Mucosa of descending colon (tissue), 3 donors: ENCODE data around the gene PMIS2. TPM values are rescaled to one million over a fixed set of nuclear protein-coding genes. Genes with fewer than 3 reads are reported as not detected.

ENCODE experiments used
- ATAC-seq: fragments of 200-7000 bp; cut with Tn5 transposase; one replicate; pipeline ENCODE4 v1.9.1; 2020; ENCODE audit warnings: mild to moderate bottlenecking, moderate library complexity
- DNase-seq, 3 donors: peaks; one replicate each; pipeline ENCODE4 v3.0.0-alpha.2; 2020
- H3K36me3 ChIP-seq: fragments of 200-600 bp; one replicate; pipeline ENCODE4 v1.8.0; 2021; ENCODE audit warnings: low read depth, mild to moderate bottlenecking
- H3K4me1 ChIP-seq: fragments of 200-600 bp; one replicate; pipeline ENCODE4 v1.8.0; 2021; ENCODE audit warnings: low read depth, mild to moderate bottlenecking
- H3K4me3 ChIP-seq: fragments of 200-600 bp; one replicate; pipeline ENCODE4 v1.8.0; 2021; ENCODE audit warnings: mild to moderate bottlenecking
- H3K9me3 ChIP-seq: fragments of 200-600 bp; one replicate; pipeline ENCODE4 v1.8.0; 2021; ENCODE audit warnings: mild to moderate bottlenecking
- CTCF ChIP-seq: fragments of 200-600 bp; IDR thresholded peaks from one replicate; pipeline ENCODE4 v1.8.0; 2022; ENCODE audit warnings: antibody characterized with exemption, mild to moderate bottlenecking
- intact Hi-C, 2 donors: fragments of 100-400 bp; cut with DNase I in 1 of 2; cut with micrococcal nuclease in 1 of 2; formaldehyde crosslinking; loops; one replicate each; pipeline versions ENCODE4 v1.11.0 to v1.11.1; 2022; cut with DNase I, micrococcal nuclease
- total RNA-seq, 3 donors: library from RNA; stranded (reverse); fragmentation: NEBNext Ultra II Directional in 2 of 3; extraction: Animal tissue kit (Norgen Biotek cat#: 25700) in 2 of 3; gene quantifications; one replicate each; pipeline versions ENCODE4 v1.2.1 to v1.2.4, GENCODE V29; 2021 to 2023
- donor health status: DM: no; HTN: no; CAD: no; lungs with moderate emphysema.
- donor health status: DM: no; HTN: no; CAD: no.
- donor health status: DM: no; HTN: yes; CAD: no.

Gene PMIS2
- total RNA-seq, 3 donors from 2014 or later = not detected

DNA sequence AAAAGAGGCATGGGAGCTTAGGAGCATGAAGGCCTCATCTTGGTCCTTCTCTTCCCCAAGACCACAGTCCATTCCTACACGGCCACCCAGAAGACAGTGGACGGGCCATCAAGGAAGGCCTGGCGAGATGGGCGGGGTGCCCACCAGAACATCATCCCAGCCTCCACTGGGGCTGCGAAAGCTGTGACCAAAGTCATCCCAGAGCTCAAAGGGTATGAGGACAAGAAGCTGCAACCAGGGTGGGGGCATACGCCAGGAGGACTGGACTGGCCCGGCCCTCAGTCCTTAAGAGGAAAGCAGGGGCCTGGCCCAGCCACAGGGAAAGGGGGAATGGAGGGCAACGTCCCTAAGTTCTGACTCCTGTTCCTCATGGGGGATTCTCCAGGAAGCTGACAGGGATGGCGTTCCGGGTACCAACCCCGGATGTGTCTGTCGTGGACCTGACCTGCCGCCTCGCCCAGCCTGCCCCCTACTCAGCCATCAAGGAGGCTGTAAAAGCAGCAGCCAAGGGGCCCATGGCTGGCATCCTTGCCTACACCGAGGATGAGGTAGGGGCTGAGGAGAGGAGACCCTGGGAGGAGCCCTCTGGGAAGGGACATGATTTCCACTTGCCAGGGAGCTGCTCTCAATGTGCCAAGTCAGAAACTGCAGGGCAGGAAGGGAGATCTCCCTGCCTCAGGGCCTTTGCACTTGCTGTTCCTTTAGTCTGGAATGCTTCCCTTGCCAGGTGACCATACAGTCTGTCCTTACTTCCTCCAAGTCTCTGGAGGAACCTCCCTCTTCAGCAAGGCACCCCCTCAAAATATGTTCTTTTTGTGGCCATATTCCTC lies 42.5 kb upstream of the PMIS2 start:
- Histone ChIP-seq H3K4me1 (peaks cover 10% of the 10 kb centered on the region), H3K9me3 (no peaks in the 10 kb centered on the region), H3K4me3 (no peak overlapping the region), H3K36me3 (no peaks in the 10 kb centered on the region)
- intact Hi-C loops = no loop called here
- no peak for ATAC-seq
- DNase-seq = no peak
- TF ChIP-seq CTCF = no peak

- no peak for ATAC-seq
- Histone ChIP-seq H3K4me1 (peaks cover 10% of the 10 kb centered on the region), H3K36me3 (no peaks in the 10 kb centered on the region), H3K4me3 (no peak overlapping the region), H3K9me3 (no peaks in the 10 kb centered on the region)
- TF ChIP-seq CTCF = no peak
- DNase-seq = no peak
- intact Hi-C loops = no loop called here
These were observed 41.7 kb upstream of the PMIS2 start for GRCh38 chr19:35544110-35544802.

- H3K9me3 ChIP-seq = no peaks in the 10 kb centered on the region
- DNase-seq = peak; percentile 95
- no peaks in the 10 kb centered on the region for H3K36me3 ChIP-seq
- H3K4me1 ChIP-seq = peaks cover 10% of the 10 kb centered on the region
- H3K4me3 ChIP-seq = peak within 1 kb of the TSS; percentile 64
- peak; percentile 97 for ATAC-seq
- TF ChIP-seq CTCF = no peak
- intact Hi-C loops = no loop called here
These were observed 40.7 kb upstream of the PMIS2 start, which contains the start of gene TMEM147 for GRCh38 chr19:35545001-35545854. Gene TMEM147, plus strand, starts transcription at chr19:35545626. Its CDS starts 114 bp downstream, at chr19:35545740.

DNA sequence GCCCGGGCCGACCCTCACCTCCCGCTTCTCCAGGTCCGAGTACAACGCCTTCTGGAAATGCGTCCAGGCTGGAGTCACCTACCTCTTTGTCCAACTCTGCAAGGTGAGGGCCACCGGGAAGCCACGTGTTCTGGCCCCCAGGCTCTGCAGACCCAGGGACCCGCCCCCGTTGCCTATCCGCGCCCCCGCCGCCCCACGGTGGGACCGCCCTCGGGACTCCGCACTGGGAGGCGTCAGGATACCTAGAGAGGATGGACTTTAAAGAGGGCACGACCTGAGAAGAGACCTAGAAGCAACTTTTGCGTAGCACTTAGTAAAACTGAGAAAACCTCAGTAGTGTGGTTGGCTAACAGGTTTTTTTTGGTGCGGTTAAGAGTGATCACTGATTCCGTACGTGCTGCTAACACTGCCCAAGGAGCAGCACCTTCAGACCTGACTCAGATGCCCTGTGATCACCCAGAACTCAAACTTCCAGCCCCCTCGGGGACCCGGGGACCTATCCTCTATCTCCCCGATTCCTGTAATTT lies 40.1 kb upstream of the PMIS2 start:
- ATAC-seq (peak; percentile 55), DNase-seq (peak; percentile 45 to 72 (median 68))
- Histone ChIP-seq H3K9me3 (no peaks in the 10 kb centered on the region), H3K36me3 (no peaks in the 10 kb centered on the region), H3K4me3 (peak overlapping the region; percentile 64), H3K4me1 (peaks cover 10% of the 10 kb centered on the region)
- TF ChIP-seq CTCF = no peak
- intact Hi-C loops = no loop called here

- no peak for DNase-seq
- H3K36me3 ChIP-seq = no peaks in the 10 kb centered on the region
- no peaks in the 10 kb centered on the region for H3K9me3 ChIP-seq
- ATAC-seq = no peak
- no peak for TF ChIP-seq CTCF
- peaks cover 10% of the 10 kb centered on the region for H3K4me1 ChIP-seq
- H3K4me3 ChIP-seq = no peak overlapping the region
- intact Hi-C loops = no loop called here
These were observed 39.4 kb upstream of the PMIS2 start for GRCh38 chr19:35546532-35546931.
